DMS53 treated with DMSO at 0.1 percent for 48 hours (cell line): Measurements from ENCODE around the gene LRRC14B.
"Not testable (repeated sequence)": the region's sequence is repeated elsewhere in the genome, so short reads cannot be mapped to it uniquely, and the experiment has no call there.

Source experiments
- DNase-seq: peaks from one replicate; lab custom pipeline; 2025; ENCODE audit not compliant: unreplicated experiment; lab: John Stamatoyannopoulos, UW

LRRC14B gene

GRCh38 chr5:190366-191035 is 794 bp upstream of the LRRC14B start:
- no peak for DNase-seq

GRCh38 chr5:191949-192690 is 825 bp downstream of the LRRC14B start:
- no peak for DNase-seq

- no peak for DNase-seq
Measured at GRCh38 chr5:192691-192969, 1.3 kb downstream of the LRRC14B start.

- no peak for DNase-seq
Measured at GRCh38 chr5:192970-193831, 1.9 kb downstream of the LRRC14B start.

GRCh38 chr5:194102-194501 is 2.8 kb downstream of the LRRC14B start:
- DNase-seq = no peak

GRCh38 chr5:194603-195209 is 3.4 kb downstream of the LRRC14B start:
- no peak for DNase-seq

- no peak for DNase-seq
Measured at GRCh38 chr5:195401-196160, 4.3 kb downstream of the LRRC14B start.

- no peak for DNase-seq
Measured at GRCh38 chr5:196350-196749, 5.1 kb downstream of the LRRC14B start.

GRCh38 chr5:197031-197430 is 5.7 kb downstream of the LRRC14B start:
- not testable (repeated sequence) for DNase-seq

GRCh38 chr5:197892-198489 is 6.7 kb downstream of the LRRC14B start:
- no peak for DNase-seq

GRCh38 chr5:198516-199196 is 7.4 kb downstream of the LRRC14B start:
- no peak for DNase-seq

- no peak for DNase-seq
Measured at GRCh38 chr5:199197-199949, 8.1 kb downstream of the LRRC14B start.

- no peak for DNase-seq
Measured at GRCh38 chr5:199950-200645, 8.8 kb downstream of the LRRC14B start.

- no peak for DNase-seq
Measured at GRCh38 chr5:200985-201384, 9.7 kb downstream of the LRRC14B start.

- no peak for DNase-seq
Measured at GRCh38 chr5:201672-202071, 10.4 kb downstream of the LRRC14B start.

- no peak for DNase-seq
Measured at GRCh38 chr5:203246-203930, 12.1 kb downstream of the LRRC14B start.

GRCh38 chr5:204001-204400 is 12.7 kb downstream of the LRRC14B start:
- DNase-seq = no peak

- DNase-seq = no peak
Measured at GRCh38 chr5:204462-204861, 13.2 kb downstream of the LRRC14B start.
